NCI-H1048 (cell line): Measurements from ENCODE around the gene PHF19.

Experiments
- DNase-seq: peaks from one replicate; lab custom pipeline; 2025; lab: John Stamatoyannopoulos, UW

Gene PHF19

GRCh38 chr9:120876842-120877240 is at the start of gene PHF19:
TSS of gene PHF19 (minus strand) at chr9:120877188. CDS start at chr9:120874741, 2,447 bp downstream.
- no peak for DNase-seq

DNA sequence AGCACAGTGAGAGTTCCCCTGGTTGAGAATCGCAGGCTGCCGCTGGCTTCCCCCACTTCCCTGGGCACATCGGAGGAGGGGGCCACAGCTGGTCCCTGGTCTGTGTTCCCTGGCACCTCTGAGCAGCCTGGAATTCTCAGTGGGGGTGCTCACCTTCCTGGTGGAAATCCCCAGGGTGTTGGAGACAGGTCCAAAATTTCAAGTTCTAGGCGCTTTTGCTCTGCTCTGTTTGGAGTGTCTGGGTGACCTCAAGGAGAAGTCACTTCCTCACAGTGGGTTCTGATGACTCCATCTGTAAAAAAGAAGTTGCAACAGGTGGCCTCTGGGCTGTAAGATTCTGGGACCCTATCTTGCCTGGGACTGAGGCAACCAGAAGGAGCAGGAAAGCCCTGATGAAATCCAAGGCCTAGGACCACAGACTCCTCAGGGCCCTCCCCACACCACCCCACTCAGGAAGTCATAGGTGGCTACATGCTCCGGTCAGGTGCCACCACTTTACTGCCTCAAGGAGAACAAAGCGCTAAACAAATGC is 49.5 kb upstream of the PHF19 start, which contains the start of gene TRAF1:
Gene TRAF1, minus strand, starts transcription at position 400 of the 532 bp plus-strand sequence. CDS start 721 bp downstream, outside the sequence.
- no peak for DNase-seq

- no peak for DNase-seq
Observed at GRCh38 chr9:120925535-120926396, 48.8 kb upstream of the PHF19 start.

GRCh38 chr9:120924698-120925534 is 47.9 kb upstream of the PHF19 start:
- no peak for DNase-seq

GRCh38 chr9:120923620-120924328 is 46.8 kb upstream of the PHF19 start:
- DNase-seq, result no peak

- no peak for DNase-seq
Observed at GRCh38 chr9:120922404-120923195, 45.6 kb upstream of the PHF19 start.

DNA sequence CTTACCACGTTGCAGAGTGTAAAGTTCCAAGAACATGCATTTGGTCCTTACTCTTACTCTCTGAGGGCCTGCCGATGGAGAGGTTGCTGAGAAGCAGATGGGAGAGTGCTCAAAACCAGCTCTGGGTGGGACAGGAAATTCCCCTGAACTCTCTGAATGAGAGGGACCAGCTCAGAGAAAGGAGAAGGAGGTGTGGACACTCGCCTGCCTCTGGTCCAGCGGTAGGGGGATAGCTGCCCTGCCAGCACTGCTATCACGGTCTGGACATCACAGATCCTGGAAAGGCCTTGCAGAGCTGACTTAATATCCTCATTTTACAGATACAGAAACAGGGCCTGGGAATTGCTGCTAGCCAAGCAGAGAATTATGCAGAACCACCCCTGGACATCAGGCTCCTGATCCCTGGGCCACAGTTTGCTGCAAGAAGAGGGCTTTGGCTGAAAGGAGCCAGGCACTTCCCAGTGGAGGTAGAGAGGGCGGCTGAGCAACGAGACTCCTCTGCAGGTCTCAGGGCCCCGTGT is 44.7 kb upstream of the PHF19 start:
- DNase-seq, result no peak

- DNase-seq, result no peak
Observed at GRCh38 chr9:120920806-120921178, 43.8 kb upstream of the PHF19 start.

DNA sequence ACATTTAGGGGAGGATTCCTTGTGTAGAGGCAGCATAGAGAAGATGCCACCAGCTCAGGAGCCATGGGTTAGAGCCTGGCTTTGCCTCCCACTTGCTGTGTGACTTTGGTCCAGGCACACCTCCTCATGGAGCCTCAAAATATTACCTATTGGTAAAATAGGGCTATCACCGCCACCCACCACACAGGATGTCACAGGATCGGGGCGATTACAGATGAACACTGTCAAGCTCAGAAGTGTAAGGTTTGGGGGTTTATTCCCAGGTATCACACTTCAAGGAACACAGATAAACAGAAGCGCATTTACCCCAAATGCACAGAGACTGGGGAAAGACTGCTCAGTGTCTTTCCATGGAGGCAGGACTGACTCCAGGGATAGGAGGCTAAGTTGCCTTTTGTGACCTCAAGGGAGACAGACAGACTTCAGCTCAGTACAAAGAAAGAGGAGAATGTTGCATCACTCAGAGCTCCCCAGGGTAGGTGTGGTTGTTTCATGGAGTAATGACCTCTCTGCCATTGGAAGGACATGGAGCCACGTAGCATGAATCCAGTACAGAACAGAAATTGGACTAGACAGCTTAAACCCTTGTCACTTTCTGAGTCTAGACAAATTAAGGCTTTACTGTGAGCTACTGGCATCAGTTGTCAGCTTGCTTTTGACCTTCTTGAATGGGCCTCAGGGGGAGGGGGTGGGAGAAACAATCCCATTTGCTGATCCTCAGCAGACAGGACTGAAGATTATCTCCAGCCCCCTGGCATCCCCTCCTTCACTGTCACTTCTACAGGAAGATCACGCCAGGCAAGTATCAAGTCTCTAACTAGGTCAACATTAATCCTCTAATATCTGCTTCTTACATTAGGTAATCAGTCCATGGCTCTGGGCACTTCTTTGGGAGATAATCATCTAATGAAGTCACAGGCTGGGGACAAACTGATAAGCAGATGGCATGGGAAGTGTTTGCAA is 43.1 kb upstream of the PHF19 start:
- no peak for DNase-seq

- DNase-seq, result no peak
Observed at GRCh38 chr9:120918931-120919842, 42.2 kb upstream of the PHF19 start.

DNA sequence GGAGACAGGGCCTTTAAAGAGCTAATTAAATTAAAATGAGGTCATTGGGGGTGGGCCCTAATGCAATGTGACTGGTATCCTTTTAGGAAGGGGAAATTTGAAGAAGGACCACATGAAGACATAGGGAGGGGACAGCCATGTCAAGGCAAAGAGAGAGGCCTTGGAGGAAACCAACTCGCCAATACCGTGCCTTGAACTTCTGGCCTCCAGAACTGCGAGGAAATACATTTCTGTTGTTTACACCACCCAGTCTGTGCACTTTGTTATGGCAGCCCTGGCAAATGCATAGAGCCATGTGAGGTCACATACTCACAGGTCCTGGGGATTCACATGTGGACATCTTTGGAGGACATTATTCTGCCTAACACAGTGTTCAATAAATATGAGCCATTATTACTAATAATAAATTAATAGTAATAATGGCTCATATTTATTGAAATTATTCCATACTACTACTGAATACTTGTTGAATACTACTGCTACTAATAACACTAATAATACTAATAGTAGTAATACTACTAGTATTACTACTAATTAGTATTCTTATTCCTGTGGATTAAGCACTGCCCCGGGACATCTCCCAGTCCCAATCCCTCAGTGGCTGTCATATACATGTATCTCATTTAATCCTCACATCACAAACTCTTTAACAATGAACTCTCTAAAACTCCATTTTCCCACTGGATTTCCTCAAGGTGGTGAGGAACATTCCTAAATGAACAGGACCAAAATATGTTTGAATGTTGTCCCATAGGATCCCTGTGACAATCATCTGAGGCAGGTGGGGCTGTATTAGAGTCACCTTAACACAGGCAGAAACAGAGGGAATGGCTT is 41.2 kb upstream of the PHF19 start:
- no peak for DNase-seq

DNA sequence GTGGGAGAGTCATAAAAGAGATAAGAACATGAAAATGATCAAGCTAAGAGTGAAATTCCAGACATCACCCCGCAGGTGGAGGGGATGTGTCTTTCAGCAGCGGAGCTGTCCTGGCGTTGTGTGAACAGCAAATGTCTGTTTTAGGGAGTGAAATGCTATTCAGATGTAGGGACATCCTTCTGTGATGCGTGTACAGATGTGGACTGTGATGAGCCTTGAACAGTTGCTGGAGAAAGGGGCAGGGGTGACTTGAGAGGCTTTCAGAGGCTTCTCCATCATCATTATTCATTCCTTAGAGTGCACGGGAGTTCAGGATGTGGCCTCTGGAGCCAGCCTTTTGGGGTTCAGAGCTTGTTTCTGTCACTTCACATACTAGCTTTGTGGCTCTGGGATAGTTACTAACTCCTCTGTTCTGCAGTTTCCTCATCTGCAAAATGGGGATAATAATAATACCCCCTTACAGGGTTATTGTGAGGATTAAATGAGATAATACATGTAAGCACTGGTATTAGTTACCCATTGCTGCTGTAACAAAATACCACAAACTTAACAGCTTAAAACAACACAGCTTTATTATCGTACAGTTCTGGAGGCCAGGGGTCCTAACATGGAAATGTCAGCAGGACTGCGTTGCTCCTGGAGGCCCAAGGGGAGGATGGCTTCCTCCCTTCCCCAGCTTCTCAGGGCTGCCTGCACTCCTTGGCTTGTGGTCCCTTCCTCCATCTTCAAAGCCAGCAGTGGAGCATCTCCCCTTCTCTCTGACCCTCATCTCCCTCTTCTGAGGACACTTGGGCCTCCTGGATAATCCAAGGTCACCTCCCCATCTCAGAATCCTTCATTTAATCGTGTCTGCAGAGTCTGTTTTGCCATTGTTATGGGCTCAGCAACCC is 40.2 kb upstream of the PHF19 start:
- DNase-seq, result no peak

DNA sequence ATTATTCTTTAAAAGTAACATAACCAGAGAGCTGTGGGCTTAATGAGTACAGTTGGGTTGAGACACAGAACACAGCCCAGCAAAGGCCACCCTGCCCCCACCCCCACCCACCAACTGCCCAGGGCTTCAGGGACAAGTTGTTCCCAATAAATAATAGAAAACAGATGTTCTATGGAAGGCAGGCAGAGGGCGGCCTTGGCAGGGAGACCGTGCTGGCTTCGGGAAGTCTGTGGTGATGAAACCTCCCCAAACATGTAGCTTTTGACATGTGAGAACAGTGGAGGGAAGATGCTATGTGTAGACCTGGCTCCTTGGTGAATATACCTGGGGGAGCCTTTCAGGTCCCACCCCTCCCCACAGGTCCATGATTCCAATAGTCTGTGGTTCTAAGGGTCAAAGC is 39.6 kb upstream of the PHF19 start:
- DNase-seq, result no peak

DNA sequence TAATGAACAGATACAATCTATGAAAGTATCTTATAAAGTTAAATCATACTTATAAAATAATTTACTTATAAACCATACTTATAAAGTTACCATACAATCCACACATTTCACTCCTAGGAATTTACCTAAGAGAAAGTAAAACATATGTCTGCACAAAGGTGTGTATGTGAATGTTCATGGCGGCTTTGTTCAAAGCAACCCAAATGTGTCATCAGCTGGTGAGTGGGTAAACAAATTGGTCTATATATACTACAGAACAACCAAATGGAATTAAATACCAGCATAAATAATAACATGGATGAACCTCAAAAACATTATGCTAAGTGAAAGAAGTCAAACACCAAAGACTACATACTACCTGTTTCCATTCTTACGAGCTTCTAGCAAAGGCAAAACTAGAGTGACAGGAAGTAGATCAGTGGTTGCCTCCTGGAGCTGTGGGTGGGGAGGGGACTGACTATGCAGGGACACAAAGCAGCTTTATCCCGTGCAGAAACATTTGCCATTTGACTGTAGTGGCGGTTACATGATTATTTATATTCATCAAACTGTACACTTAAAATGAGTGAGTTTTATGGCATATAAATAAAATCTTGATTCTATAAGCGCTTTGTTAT is 39.0 kb upstream of the PHF19 start:
- DNase-seq, result no peak

- no peak for DNase-seq
Observed at GRCh38 chr9:120914953-120915352, 38.0 kb upstream of the PHF19 start.

DNA sequence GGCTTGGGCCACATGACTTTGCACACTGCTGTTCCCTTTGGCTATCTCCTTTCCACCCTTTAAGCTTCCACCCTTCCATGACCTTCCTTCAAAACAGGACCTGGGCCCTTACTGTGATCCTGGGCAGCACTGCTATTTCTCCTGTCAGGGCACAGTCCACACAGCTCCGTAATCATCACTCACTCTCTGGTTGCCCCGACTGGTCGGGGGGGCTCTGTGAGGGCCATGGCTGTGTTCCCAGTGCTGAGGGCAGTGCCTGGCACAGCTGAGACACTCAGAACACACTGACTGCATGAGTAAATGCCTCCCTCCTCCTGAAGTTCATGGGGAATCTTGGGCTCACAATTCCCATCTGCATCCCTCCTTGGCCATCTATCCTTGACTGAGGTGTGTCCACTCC is 37.4 kb upstream of the PHF19 start:
- no peak for DNase-seq
